H9 (cell line): Measurements from ENCODE around the gene KCNA5. TPM values are rescaled to one million over a fixed set of nuclear protein-coding genes. Genes with fewer than 3 reads are reported as not detected.

Source experiments
- DNase-seq: peaks from one replicate; pipeline ENCODE4 v3.0.0-alpha.2; 2017
- H2AFZ ChIP-seq: one replicate; pipeline ENCODE4 v1.6.1; 2013; ENCODE audit warnings: mild to moderate bottlenecking, low read length, control low read depth, moderate library complexity
- H2AK5ac ChIP-seq: 2 replicates; pipeline ENCODE4 v1.6.1; 2013; ENCODE audit warnings: low read length, control low read depth, mixed read lengths; ENCODE audit not compliant: insufficient read length
- H2BK120ac ChIP-seq: one replicate; pipeline ENCODE4 v1.6.1; 2013; ENCODE audit warnings: low read depth, mild to moderate bottlenecking, low read length, control low read depth, inconsistent platforms; ENCODE audit not compliant: poor library complexity, severe bottlenecking
- H2BK12ac ChIP-seq: 2 replicates; pipeline ENCODE4 v1.6.1; 2013; ENCODE audit warnings: low read length, control low read depth, mixed read lengths, low read depth; ENCODE audit not compliant: insufficient read length
- H2BK15ac ChIP-seq: 2 replicates; pipeline ENCODE4 v1.6.1; 2013; ENCODE audit warnings: low read depth, low read length, control low read depth
- H2BK20ac ChIP-seq: one replicate; pipeline ENCODE4 v1.6.1; 2013; ENCODE audit warnings: low read depth, mild to moderate bottlenecking, low read length, control low read depth, inconsistent platforms; ENCODE audit not compliant: poor library complexity, severe bottlenecking
- H2BK5ac ChIP-seq: 2 replicates; pipeline ENCODE4 v1.6.1; 2013; ENCODE audit warnings: low read length, control low read depth, mixed read lengths; ENCODE audit not compliant: insufficient read length
- H3K14ac ChIP-seq: 2 replicates; pipeline ENCODE4 v1.6.1; 2013; ENCODE audit warnings: low read length, control low read depth; ENCODE audit not compliant: insufficient read depth
- H3K18ac ChIP-seq: 2 replicates; pipeline ENCODE4 v1.6.1; 2013; ENCODE audit warnings: low read depth, mild to moderate bottlenecking, mixed read lengths, low read length, control low read depth; ENCODE audit not compliant: insufficient read length
- H3K23ac ChIP-seq: 2 replicates; pipeline ENCODE4 v1.6.1; 2013; ENCODE audit warnings: low read length, control low read depth, mixed read lengths, low read depth; ENCODE audit not compliant: insufficient read length
- H3K23me2 ChIP-seq: 2 replicates; pipeline ENCODE4 v1.6.1; 2013; ENCODE audit warnings: low read depth, mild to moderate bottlenecking, mixed read lengths, low read length, control low read depth; ENCODE audit not compliant: insufficient read length, poor library complexity, severe bottlenecking
- H3K27ac ChIP-seq: 2 replicates; pipeline ENCODE4 v1.5.1; 2013; ENCODE audit warnings: low read length, control low read depth, mixed read lengths, low read depth; ENCODE audit not compliant: insufficient read length
- H3K27me3 ChIP-seq: 2 replicates; pipeline ENCODE4 v1.6.1; 2013; ENCODE audit warnings: low read length, control low read depth, inconsistent platforms; ENCODE audit not compliant: insufficient read depth
- H3K4ac ChIP-seq: 2 replicates; pipeline ENCODE4 v1.6.1; 2013; ENCODE audit warnings: low read depth, mild to moderate bottlenecking, control low read depth, inconsistent platforms, low read length, moderate library complexity
- H3K4me1 ChIP-seq: 2 replicates; pipeline ENCODE4 v1.6.1; 2013; ENCODE audit warnings: low read length, control low read depth, inconsistent platforms; ENCODE audit not compliant: insufficient read depth
- H3K4me2 ChIP-seq: 2 replicates; pipeline ENCODE4 v1.6.1; 2013; ENCODE audit warnings: low read length, control low read depth, mixed read lengths; ENCODE audit not compliant: insufficient read length, insufficient read depth
- H3K56ac ChIP-seq: 2 replicates; pipeline ENCODE4 v1.6.1; 2013; ENCODE audit warnings: low read depth, mild to moderate bottlenecking, mixed read lengths, low read length, control low read depth; ENCODE audit not compliant: insufficient read length
- H3K79me1 ChIP-seq: 2 replicates; pipeline ENCODE4 v1.6.1; 2013; ENCODE audit warnings: low read depth, mild to moderate bottlenecking, moderate library complexity, low read length, control low read depth, inconsistent platforms; ENCODE audit not compliant: insufficient read depth, poor library complexity, severe bottlenecking
- H3K79me2 ChIP-seq: 2 replicates; pipeline ENCODE4 v1.6.1; 2013; ENCODE audit warnings: low read length, control low read depth, inconsistent platforms; ENCODE audit not compliant: insufficient read depth
- H3K9ac ChIP-seq: 2 replicates; pipeline ENCODE4 v1.6.1; 2013; ENCODE audit warnings: low read length, control low read depth, mixed read lengths; ENCODE audit not compliant: insufficient read length; ENCODE audit errors: extremely low read depth
- H3K9me3 ChIP-seq: one replicate; pipeline ENCODE4 v1.6.1; 2013; ENCODE audit warnings: low read depth, low read length, inconsistent platforms; ENCODE audit not compliant: control insufficient read depth
- H3T11ph ChIP-seq: one replicate; pipeline ENCODE4 v1.6.1; 2013; ENCODE audit warnings: mild to moderate bottlenecking, low read length, control low read depth, inconsistent platforms
- H4K20me1 ChIP-seq: one replicate; pipeline ENCODE4 v1.6.1; 2013; ENCODE audit not compliant: control insufficient read depth, insufficient read length, insufficient read depth
- H4K5ac ChIP-seq: 2 replicates; pipeline ENCODE4 v1.6.1; 2013; ENCODE audit warnings: low read depth, mild to moderate bottlenecking, mixed read lengths, low read length, control low read depth; ENCODE audit not compliant: insufficient read length
- H4K8ac ChIP-seq: replicated peaks from 2 replicates; pipeline ENCODE4 v1.6.1; 2013; ENCODE audit warnings: low read length, control low read depth, mixed read lengths, low read depth; ENCODE audit not compliant: insufficient read length
- H4K91ac ChIP-seq: 2 replicates; pipeline ENCODE4 v1.6.1; 2013; ENCODE audit warnings: low read depth, mild to moderate bottlenecking, moderate library complexity, mixed read lengths, low read length, control low read depth; ENCODE audit not compliant: insufficient read length
- H3K27ac Mint-ChIP-seq, 3 experiments: 2 replicates in 2 of 3; 3 replicates in 1 of 3; pipeline ENCODE4 v1.8.0; 2020 to 2021; ENCODE audit warnings: mixed read lengths in 3 of 3, mild to moderate bottlenecking in 1 of 3, moderate library complexity in 1 of 3
- H3K27me3 Mint-ChIP-seq: 2 replicates; pipeline ENCODE4 v1.8.0; 2021; ENCODE audit warnings: low read depth, mild to moderate bottlenecking, moderate library complexity, mixed read lengths
- H3K36me3 Mint-ChIP-seq, 3 experiments: 2 replicates in 2 of 3; 3 replicates in 1 of 3; pipeline ENCODE4 v1.8.0; 2020 to 2021; ENCODE audit warnings: low read depth in 3 of 3, mixed read lengths in 3 of 3; ENCODE audit not compliant: insufficient read depth in 1 of 3
- H3K4me1 Mint-ChIP-seq, 2 experiments: 2 replicates each; pipeline ENCODE4 v1.8.0; 2020; ENCODE audit warnings: mixed read lengths in 2 of 2
- H3K4me3 Mint-ChIP-seq, 2 experiments: 2 replicates in 1 of 2; 3 replicates in 1 of 2; pipeline ENCODE4 v1.8.0; 2020 to 2021; ENCODE audit warnings: mild to moderate bottlenecking in 2 of 2, mixed read lengths in 2 of 2, moderate library complexity in 1 of 2
- H3K9me3 Mint-ChIP-seq, 2 experiments: 2 replicates in 1 of 2; 3 replicates in 1 of 2; pipeline ENCODE4 v1.8.0; 2020; ENCODE audit warnings: mild to moderate bottlenecking in 2 of 2, mixed read lengths in 2 of 2, moderate library complexity in 1 of 2
- WGBS: extraction: QIAGEN DNeasy Blood & Tissue Kit; methylation state at CpG from one replicate; pipeline ENCODE4 v1.1.7; 2013; ENCODE audit warnings: missing lambda C conversion rate, low lambda C conversion rate, mixed read lengths; ENCODE audit not compliant: insufficient read length; ENCODE audit errors: extremely low coverage; 5-methylcytosine and 5-hydroxymethylcytosine counted together
- total RNA-seq: library from RNA; stranded (reverse); gene quantifications from 2 replicates; pipeline ENCODE4 v1.2.1, GENCODE V29; 2021
- TF ChIP-seq, protein P1 (sequence below): fragments of 200-600 bp; sonication (generic); conservative IDR thresholded peaks from 3 replicates; pipeline ENCODE4 v1.8.0; 2021; ENCODE audit warnings: antibody characterized with exemption, mild to moderate bottlenecking

Gene KCNA5
- total RNA-seq, 1 experiment from 2014 or later = 0.22 TPM

DNA sequence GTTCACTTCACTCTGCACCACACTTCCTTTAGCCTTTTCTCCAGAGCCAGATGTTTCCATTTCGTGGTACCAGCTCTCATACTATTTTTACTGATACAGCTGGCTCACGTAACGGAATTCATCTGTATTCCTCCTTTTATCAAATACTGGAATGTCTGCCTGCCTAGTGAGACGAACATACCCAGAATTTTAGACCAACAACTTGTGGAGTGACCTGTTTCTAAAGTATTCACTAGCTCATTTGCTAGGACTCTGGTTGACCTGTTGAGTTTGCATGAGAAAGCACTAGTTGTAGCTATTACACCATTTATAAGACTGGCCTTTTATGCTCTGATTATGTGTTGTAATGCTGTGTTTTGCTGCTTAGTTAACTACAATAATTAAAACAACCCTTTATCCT, 22.6 kb downstream of the KCNA5 start:
- no peak overlapping the region for H4K8ac ChIP-seq
- WGBS = no CpG with 5 or more reads among the region's 4 CpGs
- H3K9me3 ChIP-seq = no peaks in the 10 kb centered on the region
- H3K27ac ChIP-seq = no peak overlapping the region
- H3K9me3 Mint-ChIP-seq = no peaks in the 10 kb centered on the region
- no peak overlapping the region for H2BK5ac ChIP-seq
- no peak overlapping the region for H2AK5ac ChIP-seq
- H3T11ph ChIP-seq = no peak overlapping the region
- H3K27me3 Mint-ChIP-seq = peaks cover 22% of the 10 kb centered on the region
- no peaks in the 10 kb centered on the region for H3K79me2 ChIP-seq
- no peak overlapping the region for H3K27ac Mint-ChIP-seq
- no peaks in the 10 kb centered on the region for H3K36me3 Mint-ChIP-seq
- no peak overlapping the region for H4K91ac ChIP-seq
- H3K4me2 ChIP-seq = no peak overlapping the region
- no peak for DNase-seq
- no peak overlapping the region for H3K9ac ChIP-seq
- no peaks in the 10 kb centered on the region for H3K27me3 ChIP-seq
- no peak overlapping the region for H2AFZ ChIP-seq
- H3K18ac ChIP-seq = no peak overlapping the region
- no peak overlapping the region for H3K4me3 Mint-ChIP-seq
- no peak overlapping the region for H3K4ac ChIP-seq
- H2BK120ac ChIP-seq = no peak overlapping the region
- TF ChIP-seq, protein P1, sequence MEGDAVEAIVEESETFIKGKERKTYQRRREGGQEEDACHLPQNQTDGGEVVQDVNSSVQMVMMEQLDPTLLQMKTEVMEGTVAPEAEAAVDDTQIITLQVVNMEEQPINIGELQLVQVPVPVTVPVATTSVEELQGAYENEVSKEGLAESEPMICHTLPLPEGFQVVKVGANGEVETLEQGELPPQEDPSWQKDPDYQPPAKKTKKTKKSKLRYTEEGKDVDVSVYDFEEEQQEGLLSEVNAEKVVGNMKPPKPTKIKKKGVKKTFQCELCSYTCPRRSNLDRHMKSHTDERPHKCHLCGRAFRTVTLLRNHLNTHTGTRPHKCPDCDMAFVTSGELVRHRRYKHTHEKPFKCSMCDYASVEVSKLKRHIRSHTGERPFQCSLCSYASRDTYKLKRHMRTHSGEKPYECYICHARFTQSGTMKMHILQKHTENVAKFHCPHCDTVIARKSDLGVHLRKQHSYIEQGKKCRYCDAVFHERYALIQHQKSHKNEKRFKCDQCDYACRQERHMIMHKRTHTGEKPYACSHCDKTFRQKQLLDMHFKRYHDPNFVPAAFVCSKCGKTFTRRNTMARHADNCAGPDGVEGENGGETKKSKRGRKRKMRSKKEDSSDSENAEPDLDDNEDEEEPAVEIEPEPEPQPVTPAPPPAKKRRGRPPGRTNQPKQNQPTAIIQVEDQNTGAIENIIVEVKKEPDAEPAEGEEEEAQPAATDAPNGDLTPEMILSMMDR = no peak
- H3K14ac ChIP-seq = no peak overlapping the region
- no peak overlapping the region for H3K23ac ChIP-seq
- no peaks in the 10 kb centered on the region for H3K4me1 ChIP-seq
- no peak overlapping the region for H4K5ac ChIP-seq
- no peaks in the 10 kb centered on the region for H3K23me2 ChIP-seq
- no peak overlapping the region for H2BK20ac ChIP-seq
- no peak overlapping the region for H3K56ac ChIP-seq
- H4K20me1 ChIP-seq = no peaks in the 10 kb centered on the region
- no peaks in the 10 kb centered on the region for H3K79me1 ChIP-seq
- H2BK12ac ChIP-seq = no peak overlapping the region
- peaks cover 12 to 24% of the 10 kb centered on the region in 2 experiments for H3K4me1 Mint-ChIP-seq
- no peak overlapping the region for H2BK15ac ChIP-seq
